Fibroblast of lung (primary cell): ENCODE measurements around the gene MAPK8IP3.

Source experiments
- CTCF ChIP-seq, 2 donors: IDR thresholded peaks in 1 of 2; conservative IDR thresholded peaks in 1 of 2; 1 replicate in 1 of 2; 2 replicates in 1 of 2; pipeline ENCODE4 v1.5.1; 2011 to 2012; ENCODE audit warnings: low read length in 2 of 2, control low read depth in 1 of 2, inconsistent platforms in 1 of 2, low read depth in 1 of 2, mild to moderate bottlenecking in 1 of 2
- EZH2 ChIP-seq: IDR thresholded peaks from 2 replicates; pipeline ENCODE4 v1.5.1; 2012; ENCODE audit warnings: low read length, control low read depth, mild to moderate bottlenecking; ENCODE audit errors: missing control alignments

GRCh38 chr16:1721372-1721771, 15.4 kb downstream of the MAPK8IP3 start:
- TF ChIP-seq CTCF (conservative IDR thresholded peaks at IDR 0.05 in 1 of 2, IDR thresholded peaks at IDR 0.05 in 1 of 2; ENCODE audit: low read depth in 1 of 2, low read length in 2 of 2) (no peak), EZH2 (no peak)
